ENCODE data around the gene TXK.

DNA sequence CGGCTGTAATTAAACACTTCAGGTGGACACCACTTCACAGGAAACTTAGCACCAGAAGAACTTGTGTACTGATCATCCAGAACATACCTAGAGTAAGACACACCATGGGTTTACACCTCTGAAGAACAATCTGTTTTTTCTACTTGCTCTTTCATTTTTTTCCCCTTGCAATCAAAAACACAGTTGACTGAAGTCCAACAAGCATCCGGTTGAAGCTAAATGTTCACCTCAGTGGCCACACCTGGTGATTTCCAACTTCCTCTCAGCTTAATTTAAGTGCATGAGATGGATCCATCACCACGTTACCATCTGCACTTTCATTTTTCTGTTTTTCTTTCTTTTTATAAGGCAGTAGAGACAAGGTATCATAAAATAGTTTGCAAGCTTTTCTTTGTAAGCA is 4.9 kb upstream of the TXK start:
- TF ChIP-seq, protein P1, sequence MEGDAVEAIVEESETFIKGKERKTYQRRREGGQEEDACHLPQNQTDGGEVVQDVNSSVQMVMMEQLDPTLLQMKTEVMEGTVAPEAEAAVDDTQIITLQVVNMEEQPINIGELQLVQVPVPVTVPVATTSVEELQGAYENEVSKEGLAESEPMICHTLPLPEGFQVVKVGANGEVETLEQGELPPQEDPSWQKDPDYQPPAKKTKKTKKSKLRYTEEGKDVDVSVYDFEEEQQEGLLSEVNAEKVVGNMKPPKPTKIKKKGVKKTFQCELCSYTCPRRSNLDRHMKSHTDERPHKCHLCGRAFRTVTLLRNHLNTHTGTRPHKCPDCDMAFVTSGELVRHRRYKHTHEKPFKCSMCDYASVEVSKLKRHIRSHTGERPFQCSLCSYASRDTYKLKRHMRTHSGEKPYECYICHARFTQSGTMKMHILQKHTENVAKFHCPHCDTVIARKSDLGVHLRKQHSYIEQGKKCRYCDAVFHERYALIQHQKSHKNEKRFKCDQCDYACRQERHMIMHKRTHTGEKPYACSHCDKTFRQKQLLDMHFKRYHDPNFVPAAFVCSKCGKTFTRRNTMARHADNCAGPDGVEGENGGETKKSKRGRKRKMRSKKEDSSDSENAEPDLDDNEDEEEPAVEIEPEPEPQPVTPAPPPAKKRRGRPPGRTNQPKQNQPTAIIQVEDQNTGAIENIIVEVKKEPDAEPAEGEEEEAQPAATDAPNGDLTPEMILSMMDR (IDR thresholded peaks at IDR 0.05), result no peak
- no peak for TF ChIP-seq POLR2A (IDR thresholded peaks at IDR 0.05)
- no peak for TF ChIP-seq POLR2AphosphoS5 (IDR thresholded peaks at IDR 0.05)

Data from prostate gland (tissue), 2 donors.